Endothelial cell of umbilical vein (primary cell): ENCODE measurements around the gene POU2F3.

ENCODE experiments used
- CTCF ChIP-seq, 2 donors: IDR thresholded peaks; 1 replicate in 1 of 2; 2 replicates in 1 of 2; pipeline ENCODE4 v1.5.1; 2011; ENCODE audit warnings: low read length in 2 of 2, mild to moderate bottlenecking in 2 of 2, moderate library complexity in 2 of 2, control low read depth in 1 of 2, inconsistent platforms in 1 of 2, low read depth in 1 of 2; ENCODE audit not compliant: insufficient read depth in 1 of 2; ENCODE audit errors: extremely low read depth in 1 of 2
- EZH2 ChIP-seq: IDR thresholded peaks from 2 replicates; pipeline ENCODE4 v1.6.1; 2012; ENCODE audit warnings: borderline replicate concordance, low read depth, mild to moderate bottlenecking, moderate library complexity, low read length, inconsistent platforms; ENCODE audit not compliant: severe bottlenecking
- FOS ChIP-seq: IDR thresholded peaks from 2 replicates; pipeline ENCODE4 v1.6.1; 2011; ENCODE audit warnings: mild to moderate bottlenecking, low read length, moderate library complexity, borderline replicate concordance; ENCODE audit not compliant: insufficient read depth
- GATA2 ChIP-seq: IDR thresholded peaks from 2 replicates; pipeline ENCODE4 v1.7.0; 2011; ENCODE audit warnings: low read depth, mild to moderate bottlenecking, moderate library complexity, mixed read lengths, low read length; ENCODE audit not compliant: insufficient read length, insufficient read depth
- JUN ChIP-seq: IDR thresholded peaks from 2 replicates; pipeline ENCODE4 v1.6.1; 2011; ENCODE audit warnings: borderline replicate concordance, low read depth; ENCODE audit not compliant: insufficient read length, insufficient read depth
- MAX ChIP-seq: IDR thresholded peaks from 2 replicates; pipeline ENCODE4 v1.6.1; 2011; ENCODE audit not compliant: insufficient read depth, insufficient read length
- POLR2A ChIP-seq: IDR thresholded peaks from 2 replicates; pipeline ENCODE4 v1.6.1; 2012; ENCODE audit warnings: low read depth, mild to moderate bottlenecking, control low read depth, low read length
- POLR2AphosphoS5 ChIP-seq: IDR thresholded peaks from 2 replicates; pipeline ENCODE4 v1.6.1; 2012; ENCODE audit warnings: low read depth, mild to moderate bottlenecking, control low read depth, low read length, moderate library complexity; ENCODE audit not compliant: insufficient read depth

GRCh38 chr11:120329556-120329955 is 89.6 kb downstream of the POU2F3 start:
- TF ChIP-seq CTCF (IDR thresholded peaks at IDR 0.05; ENCODE audit: extremely low read depth in 1 of 2, insufficient read depth in 1 of 2, low read depth in 1 of 2, low read length in 2 of 2) (no peak), MAX (no peak), EZH2 (no peak), POLR2AphosphoS5 (no peak), GATA2 (no peak), POLR2A (no peak), JUN (no peak), FOS (no peak)
